GM21786 (cell line): ENCODE data around the gene ANXA8.
"Not testable (repeated sequence)": the region's sequence is repeated elsewhere in the genome, so short reads cannot be mapped to it uniquely, and the experiment has no call there.

Experiments used
- ATAC-seq: cut with Tn5 transposase; IDR thresholded peaks from one replicate; pipeline ENCODE4 v1.9.1; 2021; ENCODE audit not compliant: unreplicated experiment

ANXA8 gene

DNA sequence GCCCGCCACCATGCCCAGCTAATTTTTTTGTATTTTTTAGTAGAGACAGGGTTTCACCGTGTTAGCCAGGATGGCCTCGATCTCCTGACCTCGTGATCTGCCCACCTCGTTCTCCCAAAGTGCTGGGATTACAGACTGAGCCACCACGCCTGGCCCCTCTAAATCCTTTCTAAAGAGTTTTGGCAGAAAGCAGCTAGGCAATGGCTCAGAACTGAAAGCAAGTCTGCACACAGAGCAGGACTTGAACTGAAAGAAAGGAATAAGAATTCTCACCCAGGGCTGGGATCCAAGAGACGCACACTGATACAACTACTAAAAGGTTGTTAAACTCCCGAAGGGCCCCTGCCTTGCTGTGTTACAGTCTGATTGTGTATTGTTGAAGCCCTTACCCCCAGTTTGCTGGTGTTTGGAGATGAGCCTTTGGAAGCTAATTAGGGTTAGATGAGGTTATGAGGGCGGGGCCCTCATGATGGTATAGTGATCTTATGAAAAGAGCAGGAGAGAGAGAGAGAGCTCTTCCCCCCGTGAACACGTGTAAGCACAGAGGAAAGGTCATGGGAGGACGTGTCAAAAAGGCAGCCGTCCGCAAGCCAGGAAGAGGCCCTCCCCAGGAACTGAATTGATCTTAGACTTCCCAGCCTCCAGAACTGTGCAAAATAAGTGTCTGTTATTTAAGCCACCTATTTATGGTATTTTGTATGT is 18.5 kb downstream of the ANXA8 start:
- not testable (repeated sequence) for ATAC-seq

DNA sequence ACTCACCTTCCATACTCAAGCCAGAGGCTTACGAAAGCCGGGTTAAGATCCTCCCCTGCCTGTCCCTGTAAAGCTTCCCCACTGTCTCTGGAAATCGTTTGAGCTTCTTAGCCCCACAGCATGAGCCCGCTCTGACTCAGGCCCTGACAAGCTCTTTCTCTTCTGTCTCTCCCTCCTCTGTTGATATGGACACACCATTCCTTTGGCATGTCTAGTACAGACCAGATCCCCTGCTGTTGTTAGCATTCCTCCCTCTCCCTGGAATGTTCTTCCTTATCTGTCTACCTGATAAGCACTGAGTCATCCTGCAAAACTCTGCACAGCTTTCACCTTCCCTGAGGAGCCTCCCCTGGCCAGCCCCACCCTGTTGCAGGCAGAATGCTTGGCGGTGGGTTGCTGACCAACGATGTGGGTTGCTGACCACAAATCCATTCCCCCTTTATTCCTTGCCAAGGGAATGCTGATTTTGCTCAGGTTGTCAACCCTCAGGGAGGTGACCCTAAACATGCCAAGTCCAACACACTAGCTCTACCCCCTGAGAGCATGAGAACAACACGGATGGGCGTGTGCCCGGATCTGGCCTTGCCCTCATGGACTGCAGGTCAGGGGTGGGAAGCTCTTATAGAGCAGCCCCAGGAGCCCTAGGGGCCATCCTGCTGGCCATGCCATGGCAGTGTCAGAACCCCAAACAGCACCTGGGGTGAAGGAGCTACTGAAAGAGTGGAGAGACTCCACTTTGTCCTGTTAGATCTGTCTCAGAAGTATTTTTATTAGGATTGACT is 21.1 kb downstream of the ANXA8 start:
- not testable (repeated sequence) for ATAC-seq

DNA sequence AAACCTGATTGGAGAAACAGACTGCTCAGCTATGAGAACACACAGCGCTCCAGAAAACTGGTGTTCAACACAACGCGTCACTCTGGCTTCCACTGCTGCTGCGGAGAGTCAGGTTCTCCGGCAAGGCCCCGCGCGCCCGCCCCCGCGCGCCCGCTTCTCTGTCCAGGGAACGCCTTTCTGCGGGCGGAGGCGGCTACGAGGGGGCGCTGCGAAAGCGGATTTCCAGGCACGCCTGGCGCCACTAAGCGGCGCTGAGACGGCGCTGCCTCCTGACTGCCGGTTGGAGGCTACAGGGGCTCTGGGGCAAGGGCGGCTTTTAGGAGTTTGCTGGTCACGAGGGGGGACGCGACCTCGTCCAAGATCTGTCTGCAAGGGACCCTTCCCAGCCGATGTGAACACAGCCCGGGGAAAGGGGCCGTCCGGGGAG is 22.6 kb downstream of the ANXA8 start:
- ATAC-seq: not testable (repeated sequence)

DNA sequence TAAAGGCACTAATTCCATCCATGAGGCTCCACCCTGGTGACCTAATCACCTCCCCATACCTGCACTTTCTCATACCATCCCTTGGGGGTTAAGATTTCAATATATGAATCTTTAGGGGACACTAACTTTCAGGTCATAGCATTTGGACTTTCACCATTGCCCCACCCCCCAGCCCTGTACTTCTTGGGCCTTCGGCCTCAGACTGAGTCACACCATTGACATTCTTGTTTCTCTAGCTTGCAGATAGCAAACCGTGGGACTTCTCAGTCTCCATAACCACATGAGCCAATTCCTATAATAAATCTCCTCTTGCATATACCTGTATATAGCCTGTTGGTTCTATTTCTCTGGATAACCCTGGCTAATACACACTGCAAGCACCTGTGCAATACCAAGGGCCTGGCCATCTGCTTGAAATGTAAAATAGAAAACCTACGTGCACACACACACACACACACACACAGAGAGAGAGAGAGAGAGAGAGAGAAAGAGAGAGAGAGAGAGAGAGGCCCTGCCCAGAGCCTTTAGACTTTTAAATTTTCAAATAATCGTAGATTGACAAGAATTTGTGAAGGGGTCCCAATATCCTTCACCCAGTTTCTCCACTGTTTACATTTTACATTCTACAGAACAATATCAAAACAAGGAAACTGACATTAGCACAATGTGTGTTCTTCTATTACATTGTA is 25.3 kb downstream of the ANXA8 start:
- no peak for ATAC-seq

GRCh38 chr10:47457826-47458225 is 26.1 kb downstream of the ANXA8 start:
- ATAC-seq: no peak

- no peak for ATAC-seq
These were observed 26.4 kb downstream of the ANXA8 start for GRCh38 chr10:47457528-47457820.

DNA sequence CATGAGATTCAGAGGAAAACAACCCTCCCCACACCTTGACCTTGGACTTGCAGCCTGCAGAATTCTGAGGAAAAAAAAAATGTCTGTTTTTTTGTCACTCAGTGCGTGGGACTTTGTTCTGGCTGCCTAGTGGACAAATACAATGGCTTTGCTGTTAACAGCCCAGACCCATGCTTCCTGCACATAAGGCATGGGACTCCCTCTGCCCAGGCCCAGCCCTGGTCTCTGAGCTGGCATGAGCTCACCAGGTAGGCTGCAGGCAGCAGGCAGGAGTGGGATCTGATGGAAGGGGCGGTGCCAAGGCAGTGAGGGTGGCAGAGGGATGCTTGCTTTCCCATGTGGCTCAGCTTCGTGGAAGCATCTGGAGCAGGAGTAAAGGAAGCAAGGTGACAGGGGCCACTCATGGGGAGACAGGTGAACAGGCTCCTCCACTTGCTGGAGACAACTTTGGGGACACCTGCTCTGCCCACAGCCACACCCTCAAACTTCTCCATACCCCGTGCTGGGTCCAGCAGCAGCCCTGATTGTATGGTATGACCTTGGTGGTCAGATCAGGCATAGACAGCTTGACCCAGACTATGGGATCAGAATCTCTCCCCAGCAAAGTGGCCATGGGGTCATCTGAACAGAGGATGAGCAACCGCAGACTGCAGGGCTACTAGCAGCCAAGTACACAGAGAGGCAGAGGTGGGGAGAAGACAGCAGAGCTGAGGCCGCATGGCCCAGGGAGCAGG is 27.0 kb downstream of the ANXA8 start:
- ATAC-seq: no peak

GRCh38 chr10:47456079-47456785 is 27.7 kb downstream of the ANXA8 start:
- no peak for ATAC-seq

- not testable (repeated sequence) for ATAC-seq
These were observed 28.4 kb downstream of the ANXA8 start for GRCh38 chr10:47455350-47456078.

DNA sequence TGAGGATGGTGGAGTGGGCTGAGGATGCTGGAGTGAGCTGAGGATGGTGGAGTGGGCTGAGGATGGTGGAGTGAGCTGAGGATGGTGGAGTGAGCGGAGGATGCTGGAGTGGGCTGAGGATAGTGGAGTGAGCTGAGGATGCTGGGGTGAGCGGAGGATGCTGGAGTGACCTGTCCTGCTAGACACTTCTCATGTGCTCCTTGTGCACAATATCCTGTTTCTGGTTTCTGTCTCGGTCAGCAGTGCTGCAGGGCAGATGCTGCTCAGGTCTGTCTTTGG is 29.2 kb downstream of the ANXA8 start:
- no peak for ATAC-seq

- no peak for ATAC-seq
These were observed 29.7 kb downstream of the ANXA8 start for GRCh38 chr10:47454008-47454779.

DNA sequence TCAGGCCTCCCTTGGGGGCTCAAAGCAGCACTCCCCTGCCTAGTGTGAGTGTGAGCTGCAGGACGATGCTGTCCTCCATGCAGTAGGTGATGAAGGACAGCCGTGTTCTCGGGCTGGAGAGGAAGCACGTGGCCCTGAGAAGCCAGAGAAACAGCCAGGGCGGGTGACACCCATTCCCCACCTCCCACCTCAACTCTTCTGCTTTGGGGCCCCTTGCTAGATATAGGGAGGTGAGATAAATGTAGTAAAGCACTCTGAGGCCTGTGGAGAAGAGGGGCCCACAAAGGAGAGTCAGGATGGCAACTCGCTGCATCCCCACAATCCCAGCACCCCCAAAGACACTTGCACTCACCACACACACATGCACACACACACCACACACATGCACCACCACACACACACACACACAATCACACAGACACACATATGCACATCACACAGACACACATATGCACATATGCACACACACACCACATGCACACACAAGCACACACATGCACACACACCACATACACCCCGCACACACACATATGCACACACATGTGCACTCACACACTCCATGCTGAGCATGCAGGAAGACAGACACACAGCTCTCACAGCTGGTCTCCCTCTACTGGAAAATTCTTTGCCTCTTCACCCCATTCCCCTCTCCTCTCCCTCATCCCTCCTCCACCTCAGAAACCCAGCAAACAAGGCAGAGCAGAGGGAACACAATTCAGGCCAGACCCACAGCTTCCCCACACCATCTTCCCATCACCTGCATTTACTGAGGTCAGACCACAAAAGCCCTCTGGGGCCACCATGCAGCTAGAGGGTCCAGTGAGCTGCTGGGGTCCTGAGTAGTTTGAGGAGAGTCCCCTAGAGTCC is 30.5 kb downstream of the ANXA8 start:
- no peak for ATAC-seq

DNA sequence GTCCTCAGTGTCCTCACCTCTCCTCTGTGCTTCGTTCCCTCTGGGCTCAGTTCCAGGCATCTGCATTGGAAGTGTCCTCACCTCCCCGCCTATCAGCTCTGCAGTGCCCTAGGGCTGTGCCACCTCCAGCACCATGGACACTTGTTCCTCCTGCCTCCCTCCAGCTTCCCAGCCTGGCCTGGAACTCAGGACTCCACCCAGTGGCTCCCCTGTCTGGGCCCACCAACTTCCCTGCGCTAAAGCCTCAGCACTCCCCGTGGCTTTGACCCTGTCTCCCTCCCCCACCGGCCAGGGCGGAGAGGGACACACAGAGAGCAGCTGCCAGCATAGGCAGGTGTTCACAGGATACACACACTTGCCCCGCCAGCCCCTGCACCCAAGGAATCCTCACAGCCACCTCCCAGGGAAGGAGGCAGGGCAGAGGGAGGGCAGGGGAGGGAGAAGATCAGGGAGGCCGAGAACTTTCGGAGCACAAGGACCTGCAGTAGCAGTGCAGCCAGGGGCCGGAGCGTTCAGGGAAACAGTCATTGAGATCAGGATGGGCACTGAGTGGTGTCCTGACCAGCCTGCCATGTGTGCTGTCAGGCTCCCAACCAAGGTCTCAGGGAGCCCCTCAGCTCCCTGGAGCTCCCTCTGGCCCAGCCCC is 31.3 kb downstream of the ANXA8 start:
- ATAC-seq: no peak

DNA sequence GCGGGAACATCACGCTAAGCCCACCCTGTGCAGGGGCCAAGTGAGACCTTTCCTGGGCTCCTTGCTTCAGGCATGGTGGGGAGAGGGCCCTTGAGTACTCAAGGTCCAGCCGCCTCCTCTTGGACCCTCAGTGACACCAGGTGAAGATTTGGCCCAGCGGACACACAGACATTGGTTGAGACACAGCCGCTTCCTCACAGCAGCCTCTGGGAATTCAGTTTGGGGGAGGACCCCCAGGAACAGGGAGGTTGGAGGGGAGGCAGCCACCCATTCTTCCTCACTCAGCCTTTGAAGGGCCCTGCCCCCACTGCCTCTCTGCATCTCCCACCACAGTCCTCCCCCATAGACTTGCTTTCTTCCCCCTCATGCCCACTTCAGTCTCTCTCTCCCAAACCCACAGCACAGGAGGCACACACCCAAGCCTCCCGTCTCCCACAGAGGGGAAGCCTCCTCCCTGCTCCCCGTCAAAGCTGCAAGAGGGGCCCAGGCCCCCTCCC is 31.9 kb downstream of the ANXA8 start:
- ATAC-seq: no peak

GRCh38 chr10:47451273-47451997 is 32.5 kb downstream of the ANXA8 start:
- no peak for ATAC-seq

- ATAC-seq: no peak
These were observed 33.5 kb downstream of the ANXA8 start for GRCh38 chr10:47450442-47450841.

DNA sequence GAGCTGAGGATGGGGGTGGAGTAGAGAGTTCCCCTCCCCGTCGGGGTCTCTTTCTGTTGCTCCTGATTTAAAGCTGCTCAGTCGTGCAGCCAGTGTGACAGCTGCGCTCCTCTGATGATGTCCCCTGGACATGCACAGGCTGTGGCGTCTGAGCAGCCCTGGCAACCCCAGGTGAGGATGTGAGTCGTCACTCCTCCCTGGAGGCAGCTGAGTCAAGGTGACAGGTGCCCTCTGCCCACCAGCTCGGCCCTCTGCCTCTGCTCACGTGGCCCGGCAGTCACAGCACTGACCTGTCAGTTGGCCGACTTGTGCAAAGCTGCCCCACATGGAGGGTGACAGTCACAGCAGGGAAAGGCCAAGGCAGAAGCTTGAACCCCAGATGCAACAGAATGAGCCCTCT is 33.9 kb downstream of the ANXA8 start:
- no peak for ATAC-seq
